Esophagus squamous epithelium (tissue), 5 donors: Measurements from ENCODE around the gene SCN1A. TPM values are rescaled to one million over a fixed set of nuclear protein-coding genes. Genes with fewer than 3 reads are reported as not detected.

ENCODE experiments used
- DNase-seq: peaks from one replicate; lab custom pipeline; 2025; lab: John Stamatoyannopoulos, UW
- H3K27ac ChIP-seq, 4 donors: fragments of 200-600 bp; sonication (generic); one replicate each; pipeline ENCODE4 v1.5.1; 2016 to 2019; ENCODE audit warnings: mild to moderate bottlenecking in 1 of 4
- H3K27me3 ChIP-seq, 4 donors: fragments of 200-600 bp; sonication (generic); 1 replicate in 3 of 4; 2 replicates in 1 of 4; pipeline versions ENCODE4 v1.5.1 to v1.6.0; 2017 to 2021; ENCODE audit warnings: antibody characterized with exemption in 1 of 4
- H3K36me3 ChIP-seq, 3 donors: fragments of 200-600 bp; sonication (generic); one replicate each; pipeline ENCODE4 v1.5.1; 2016 to 2019
- H3K4me1 ChIP-seq, 3 donors: fragments of 200-600 bp; sonication (generic); one replicate each; pipeline ENCODE4 v1.5.1; 2017 to 2019
- H3K4me3 ChIP-seq, 4 donors: fragments of 200-600 bp; sonication (generic); 1 replicate in 3 of 4; 2 replicates in 1 of 4; pipeline ENCODE4 v1.5.1; 2016 to 2019; ENCODE audit warnings: mild to moderate bottlenecking in 2 of 4, moderate library complexity in 1 of 4
- H3K9me3 ChIP-seq, 3 donors: fragments of 200-600 bp; sonication (generic); one replicate each; pipeline ENCODE4 v1.5.1; 2016 to 2019
- CTCF ChIP-seq, 6 experiments: fragments of 450-650 bp in 4 of 6; fragments of 200-600 bp in 2 of 6; sonication (generic) in 2 of 6; IDR thresholded peaks; one replicate each; pipeline ENCODE4 v1.5.1; 2016 to 2019; ENCODE audit warnings: antibody characterized with exemption in 6 of 6, mild to moderate bottlenecking in 4 of 6, moderate library complexity in 4 of 6
- POLR2A ChIP-seq, 4 donors: fragments of 450-650 bp; IDR thresholded peaks; one replicate each; pipeline ENCODE4 v1.6.1; 2017; ENCODE audit warnings: antibody characterized with exemption in 4 of 4, mild to moderate bottlenecking in 4 of 4, moderate library complexity in 3 of 4
- WGBS, 2 donors: methylation state at CpG; one replicate each; pipeline ENCODE4 v1.1.5; 2018; 5-methylcytosine and 5-hydroxymethylcytosine counted together
- intact Hi-C: fragments of 100-400 bp; cut with DNase I; formaldehyde crosslinking; loops from one replicate; pipeline ENCODE4 v1.15.0; 2022
- total RNA-seq, 4 donors: library from RNA; depleted of rRNA; stranded (reverse); fragments of >200 nt; gene quantifications; one replicate each; pipeline ENCODE4 v1.1.0, GENCODE V29; 2016
- donor health status: DM: yes; HTN: yes; CAD: no.

SCN1A gene
- total RNA-seq, 4 donors from 2014 or later = not detected

GRCh38 chr2:166013878-166014277 is 113.9 kb downstream of the SCN1A start:
- Histone ChIP-seq H3K27ac (no peak overlapping the region), H3K4me1 (no peaks in the 10 kb centered on the region), H3K4me3 (no peak overlapping the region), H3K36me3 (no peaks in the 10 kb centered on the region), H3K9me3 (no peaks in the 10 kb centered on the region), H3K27me3 (no peaks in the 10 kb centered on the region)
- TF ChIP-seq CTCF (IDR thresholded peaks at IDR 0.05) = no peak
- TF ChIP-seq POLR2A (IDR thresholded peaks at IDR 0.05) = no peak
- DNase-seq = no peak
- 43 to 47% methylated on average over 1 of the region's 1 CpG for WGBS, 2 donors
- intact Hi-C loops = no loop called here

- no peaks in the 10 kb centered on the region for H3K4me1 ChIP-seq
- H3K27me3 ChIP-seq = no peaks in the 10 kb centered on the region
- DNase-seq = no peak
- intact Hi-C loops = no loop called here
- H3K4me3 ChIP-seq = no peak overlapping the region
- WGBS, 2 donors = 71 to 89% methylated on average over 1 of the region's 1 CpG
- no peak overlapping the region for H3K27ac ChIP-seq
- no peaks in the 10 kb centered on the region for H3K9me3 ChIP-seq
- TF ChIP-seq CTCF (IDR thresholded peaks at IDR 0.05) = no peak
- no peaks in the 10 kb centered on the region for H3K36me3 ChIP-seq
Measured at GRCh38 chr2:166011660-166012059, 116.2 kb downstream of the SCN1A start.

GRCh38 chr2:166000401-166000800 is 127.4 kb downstream of the SCN1A start:
- H3K27me3 ChIP-seq = no peaks in the 10 kb centered on the region
- 40 to 50% methylated on average over 2 of the region's 2 CpGs for whole genome bisulfite sequencing, 2 donors
- H3K4me1 ChIP-seq = no peaks in the 10 kb centered on the region
- H3K4me3 ChIP-seq = no peak overlapping the region
- intact Hi-C loops = no loop called here
- H3K36me3 ChIP-seq = no peaks in the 10 kb centered on the region
- H3K9me3 ChIP-seq = no peaks in the 10 kb centered on the region
- TF ChIP-seq CTCF (IDR thresholded peaks at IDR 0.05) (no peak), POLR2A (IDR thresholded peaks at IDR 0.05) (no peak)
- H3K27ac ChIP-seq = no peak overlapping the region
- no peak for DNase-seq

- no peaks in the 10 kb centered on the region for H3K27me3 ChIP-seq
- DNase-seq = no peak
- H3K27ac ChIP-seq = no peak overlapping the region
- no peaks in the 10 kb centered on the region for H3K9me3 ChIP-seq
- no peaks in the 10 kb centered on the region for H3K36me3 ChIP-seq
- no peak overlapping the region for H3K4me3 ChIP-seq
- no peaks in the 10 kb centered on the region for H3K4me1 ChIP-seq
- TF ChIP-seq POLR2A (IDR thresholded peaks at IDR 0.05) = no peak
- no peak for TF ChIP-seq CTCF (IDR thresholded peaks at IDR 0.05)
- intact Hi-C loops = no loop called here
Measured at GRCh38 chr2:165990846-165991245, 137.0 kb downstream of the SCN1A start.

GRCh38 chr2:165989851-165990250 is 138.0 kb downstream of the SCN1A start:
- no peak for TF ChIP-seq CTCF (IDR thresholded peaks at IDR 0.05)
- Histone ChIP-seq H3K4me1 (no peaks in the 10 kb centered on the region), H3K4me3 (no peak overlapping the region), H3K36me3 (no peaks in the 10 kb centered on the region), H3K27ac (no peak overlapping the region), H3K27me3 (peaks cover 0 to 5% (median 0%) of the 10 kb centered on the region in 4 donors), H3K9me3 (no peaks in the 10 kb centered on the region)
- 11 to 27% methylated on average over 1 of the region's 1 CpG for WGBS, 2 donors
- DNase-seq = no peak
- intact Hi-C loops = no loop called here
